ENCODE results near the gene UNKL. TPM values are rescaled to one million over a fixed set of nuclear protein-coding genes. Genes with fewer than 3 reads are reported as not detected.
A peak's percentile ranks its signal among the peaks of the same experiment; 100 is the strongest.

Gene UNKL
- 10 to 100 TPM; 16.5 to 25.1 (median 19.0) TPM for polyA plus RNA-seq (ENCODE audit: insufficient read depth in 1 of 5, insufficient read length in 5 of 5, low replicate concordance in 1 of 5)
- long read RNA-seq, donor 1, partial matches to known transcripts = 179 of 180 reads
- long read RNA-seq, donor 1, other reads (novel, unspliced or antisense) = 0 of 180 reads
- long read RNA-seq, donor 2 = 0 reads
- long read RNA-seq, donor 3, partial matches to known transcripts = 0 of 2 reads
- long read RNA-seq, donor 3, other reads (novel, unspliced or antisense) = 0 of 2 reads
- long read RNA-seq, donor 4 = 0 reads
- long read RNA-seq, donor 5, partial matches to known transcripts = 0 of 3 reads
- long read RNA-seq, donor 5, other reads (novel, unspliced or antisense) = 0 of 3 reads
- long read RNA-seq, donor 6 = 0 reads
- long read RNA-seq, donor 7, partial matches to known transcripts = 0 of 2 reads
- long read RNA-seq, donor 7, other reads (novel, unspliced or antisense) = 0 of 2 reads
- long read RNA-seq, donor 8, partial matches to known transcripts = 68 of 68 reads
- long read RNA-seq, donor 8, other reads (novel, unspliced or antisense) = 0 of 68 reads

- peak; percentile 73 to 75 for DNase-seq
These were observed at the start of gene UNKL for GRCh38 chr16:1414532-1415260. Gene UNKL, minus strand, starts transcription at chr16:1414704. Its CDS starts 13 bp downstream, at chr16:1414691.

- DNase-seq = no peak
These were observed 46.6 kb upstream of the UNKL start for GRCh38 chr16:1461146-1461545.

GRCh38 chr16:1460602-1461138 is 46.2 kb upstream of the UNKL start:
- no peak for DNase-seq

- no peak for DNase-seq
These were observed 45.5 kb upstream of the UNKL start for GRCh38 chr16:1459967-1460366.

- DNase-seq = no peak
These were observed 44.5 kb upstream of the UNKL start for GRCh38 chr16:1458977-1459341.

GRCh38 chr16:1458336-1458976 is 44.0 kb upstream of the UNKL start:
- no peak for DNase-seq

GRCh38 chr16:1457489-1458245 is 43.2 kb upstream of the UNKL start:
- no peak for DNase-seq

- no peak for DNase-seq
These were observed 42.4 kb upstream of the UNKL start for GRCh38 chr16:1456951-1457350.

GRCh38 chr16:1455190-1456171 is 41.0 kb upstream of the UNKL start:
- DNase-seq = no peak

- DNase-seq = no peak
These were observed 40.1 kb upstream of the UNKL start for GRCh38 chr16:1454561-1454960.

GRCh38 chr16:1453316-1453715 is 38.8 kb upstream of the UNKL start:
- DNase-seq = no peak

GRCh38 chr16:1452530-1452929 is 38.0 kb upstream of the UNKL start:
- no peak for DNase-seq

- DNase-seq = no peak
These were observed 37.3 kb upstream of the UNKL start for GRCh38 chr16:1451702-1452392.

GRCh38 chr16:1450841-1451240 is 36.3 kb upstream of the UNKL start:
- DNase-seq = no peak

GRCh38 chr16:1450218-1450617 is 35.7 kb upstream of the UNKL start:
- no peak for DNase-seq

GRCh38 chr16:1449201-1449788 is 34.8 kb upstream of the UNKL start:
- DNase-seq = no peak

GRCh38 chr16:1448536-1449116 is 34.1 kb upstream of the UNKL start:
- DNase-seq = no peak

GRCh38 chr16:1447965-1448364 is 33.5 kb upstream of the UNKL start:
- no peak for DNase-seq

Measured in right lung (tissue), 10 donors.